ENCODE measurements around the gene CLDN11.

The CLDN11 gene

GRCh38 chr3:170437176-170437575, 18.5 kb downstream of the CLDN11 start:
- H3K4me3 ChIP-seq (ENCODE audit: low read depth, low read length): no peak overlapping the region
- TF ChIP-seq, protein P1, sequence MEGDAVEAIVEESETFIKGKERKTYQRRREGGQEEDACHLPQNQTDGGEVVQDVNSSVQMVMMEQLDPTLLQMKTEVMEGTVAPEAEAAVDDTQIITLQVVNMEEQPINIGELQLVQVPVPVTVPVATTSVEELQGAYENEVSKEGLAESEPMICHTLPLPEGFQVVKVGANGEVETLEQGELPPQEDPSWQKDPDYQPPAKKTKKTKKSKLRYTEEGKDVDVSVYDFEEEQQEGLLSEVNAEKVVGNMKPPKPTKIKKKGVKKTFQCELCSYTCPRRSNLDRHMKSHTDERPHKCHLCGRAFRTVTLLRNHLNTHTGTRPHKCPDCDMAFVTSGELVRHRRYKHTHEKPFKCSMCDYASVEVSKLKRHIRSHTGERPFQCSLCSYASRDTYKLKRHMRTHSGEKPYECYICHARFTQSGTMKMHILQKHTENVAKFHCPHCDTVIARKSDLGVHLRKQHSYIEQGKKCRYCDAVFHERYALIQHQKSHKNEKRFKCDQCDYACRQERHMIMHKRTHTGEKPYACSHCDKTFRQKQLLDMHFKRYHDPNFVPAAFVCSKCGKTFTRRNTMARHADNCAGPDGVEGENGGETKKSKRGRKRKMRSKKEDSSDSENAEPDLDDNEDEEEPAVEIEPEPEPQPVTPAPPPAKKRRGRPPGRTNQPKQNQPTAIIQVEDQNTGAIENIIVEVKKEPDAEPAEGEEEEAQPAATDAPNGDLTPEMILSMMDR (IDR thresholded peaks at IDR 0.05; ENCODE audit: borderline replicate concordance, insufficient read depth, low read depth, low read length): no peak

GRCh38 chr3:170437696-170438407, 19.2 kb downstream of the CLDN11 start:
- TF ChIP-seq, protein P1 (IDR thresholded peaks at IDR 0.05; ENCODE audit: borderline replicate concordance, insufficient read depth, low read depth, low read length): no peak
- H3K4me3 ChIP-seq (ENCODE audit: low read depth, low read length): no peak overlapping the region

GRCh38 chr3:170438836-170439235, 20.2 kb downstream of the CLDN11 start:
- TF ChIP-seq, protein P1 (IDR thresholded peaks at IDR 0.05; ENCODE audit: borderline replicate concordance, insufficient read depth, low read depth, low read length): no peak
- H3K4me3 ChIP-seq (ENCODE audit: low read depth, low read length): no peak overlapping the region

GRCh38 chr3:170440344-170440743, 21.7 kb downstream of the CLDN11 start:
- TF ChIP-seq, protein P1 (IDR thresholded peaks at IDR 0.05; ENCODE audit: borderline replicate concordance, insufficient read depth, low read depth, low read length): no peak
- no peak overlapping the region for H3K4me3 ChIP-seq (ENCODE audit: low read depth, low read length)

GRCh38 chr3:170441412-170441811, 22.7 kb downstream of the CLDN11 start:
- TF ChIP-seq, protein P1 (IDR thresholded peaks at IDR 0.05; ENCODE audit: borderline replicate concordance, insufficient read depth, low read depth, low read length): no peak
- no peak overlapping the region for H3K4me3 ChIP-seq (ENCODE audit: low read depth, low read length)

GRCh38 chr3:170442947-170443346, 24.3 kb downstream of the CLDN11 start:
- TF ChIP-seq, protein P1 (IDR thresholded peaks at IDR 0.05; ENCODE audit: borderline replicate concordance, insufficient read depth, low read depth, low read length): no peak

GRCh38 chr3:170443457-170443856, 24.8 kb downstream of the CLDN11 start:
- no peak overlapping the region for H3K4me3 ChIP-seq (ENCODE audit: low read depth, low read length)
- TF ChIP-seq, protein P1 (IDR thresholded peaks at IDR 0.05; ENCODE audit: borderline replicate concordance, insufficient read depth, low read depth, low read length): no peak

More at GRCh38 chr3:170442947-170443346, 24.3 kb downstream of the CLDN11 start:
- H3K4me3 ChIP-seq (ENCODE audit: low read depth, low read length): no peak overlapping the region

All from GM12875 (cell line).